Endothelial cell of umbilical vein (primary cell): ENCODE measurements around the gene MGST3. TPM values are rescaled to one million over a fixed set of nuclear protein-coding genes. Genes with fewer than 3 reads are reported as not detected.

ENCODE experiments used
- BruUV-seq: library from RNA; stranded (reverse); fragments of 400-500 nt; replicated peaks from 2 replicates; lab custom pipeline; 2021; lab: Mats Ljungman, UMichigan
- CTCF ChIA-PET: fragments of 300-600, 350-600 bp; sonication (Branson Sonifier 250); formaldehyde crosslinking; loops from one replicate; lab custom pipeline; 2021; ENCODE audit warnings: antibody characterized with exemption, inconsistent platforms; lab: Charles Lee
- POLR2A ChIA-PET: fragments of 300-600, 350-600 bp; sonication (Branson Sonifier 250); formaldehyde crosslinking; loops from one replicate; lab custom pipeline; 2021; ENCODE audit warnings: antibody characterized with exemption, inconsistent platforms; lab: Charles Lee
- DNase-seq: peaks from one replicate; pipeline ENCODE4 v3.0.0-alpha.2; 2011; ENCODE audit warnings: low read depth, low spot score
- FAIRE-seq: peaks from 2 replicates; lab custom pipeline; 2011; peaks lifted over from hg19 to GRCh38; lab: Jason Lieb, UNC
- H2AFZ ChIP-seq: 2 replicates; pipeline ENCODE4 v1.6.0; 2012; ENCODE audit warnings: low read depth, low read length, control low read depth, inconsistent platforms
- H3K27ac ChIP-seq: 2 replicates; pipeline ENCODE4 v1.5.1; 2011; ENCODE audit warnings: low read depth, mild to moderate bottlenecking, control low read depth, low read length, moderate library complexity; ENCODE audit not compliant: insufficient read depth
- H3K27me3 ChIP-seq, 2 experiments: 2 replicates each; pipeline versions ENCODE4 v1.6.0 to v1.6.1; 2011; ENCODE audit warnings: low read length in 2 of 2, mixed read lengths in 1 of 2; ENCODE audit not compliant: control insufficient read depth in 2 of 2, insufficient read depth in 2 of 2
- H3K36me3 ChIP-seq, 2 experiments: 2 replicates in 1 of 2; 3 replicates in 1 of 2; pipeline ENCODE4 v1.5.1; 2011; ENCODE audit warnings: low read length in 2 of 2, mild to moderate bottlenecking in 1 of 2, moderate library complexity in 1 of 2; ENCODE audit not compliant: control insufficient read depth in 2 of 2, insufficient read depth in 2 of 2; ENCODE audit errors: extremely low read depth in 1 of 2
- H3K4me1 ChIP-seq: 3 replicates; pipeline ENCODE4 v1.5.1; 2011; ENCODE audit warnings: mild to moderate bottlenecking, low read length; ENCODE audit not compliant: control insufficient read depth, insufficient read depth; ENCODE audit errors: extremely low read depth
- H3K4me2 ChIP-seq: 2 replicates; pipeline ENCODE4 v1.6.1; 2011; ENCODE audit warnings: low read length, control low read depth, mixed read lengths; ENCODE audit not compliant: insufficient read depth
- H3K4me3 ChIP-seq, 3 experiments: fragments of 200-600 bp in 1 of 3; sonication (generic), shearing (Covaris generic) in 1 of 3; replicated peaks in 1 of 3; 2 replicates each; pipeline ENCODE4 v1.5.1; 2011 to 2016; ENCODE audit warnings: control low read depth in 3 of 3, low read length in 3 of 3, mild to moderate bottlenecking in 2 of 3, inconsistent platforms in 1 of 3, low read depth in 1 of 3, moderate library complexity in 1 of 3; ENCODE audit not compliant: insufficient read depth in 1 of 3
- H3K79me2 ChIP-seq: 2 replicates; pipeline ENCODE4 v1.6.0; 2012; ENCODE audit warnings: low read length, inconsistent platforms; ENCODE audit not compliant: control insufficient read depth, insufficient read depth
- H3K9ac ChIP-seq: replicated peaks from 2 replicates; pipeline ENCODE3; 2011; ENCODE audit warnings: low read length, control low read depth; ENCODE audit not compliant: insufficient read depth; ENCODE audit errors: extremely low read depth
- H3K9me1 ChIP-seq: replicated peaks from 3 replicates; pipeline ENCODE4 v1.6.0; 2011; ENCODE audit warnings: mild to moderate bottlenecking, low read length; ENCODE audit not compliant: control insufficient read depth, insufficient read depth; ENCODE audit errors: extremely low read depth
- H3K9me3 ChIP-seq: replicated peaks from 2 replicates; pipeline ENCODE4 v1.5.1; 2012; ENCODE audit warnings: low read length, inconsistent platforms; ENCODE audit not compliant: control insufficient read depth, insufficient read depth
- H4K20me1 ChIP-seq: replicated peaks from 2 replicates; pipeline ENCODE3; 2011; ENCODE audit warnings: mild to moderate bottlenecking, low read length; ENCODE audit not compliant: control insufficient read depth, insufficient read depth; ENCODE audit errors: extremely low read depth
- CTCF ChIP-seq, 2 donors: IDR thresholded peaks; 1 replicate in 1 of 2; 2 replicates in 1 of 2; pipeline ENCODE4 v1.5.1; 2011; ENCODE audit warnings: low read length in 2 of 2, mild to moderate bottlenecking in 2 of 2, moderate library complexity in 2 of 2, control low read depth in 1 of 2, inconsistent platforms in 1 of 2, low read depth in 1 of 2; ENCODE audit not compliant: insufficient read depth in 1 of 2; ENCODE audit errors: extremely low read depth in 1 of 2
- EZH2 ChIP-seq: IDR thresholded peaks from 2 replicates; pipeline ENCODE4 v1.6.1; 2012; ENCODE audit warnings: borderline replicate concordance, low read depth, mild to moderate bottlenecking, moderate library complexity, low read length, inconsistent platforms; ENCODE audit not compliant: severe bottlenecking
- FOS ChIP-seq: IDR thresholded peaks from 2 replicates; pipeline ENCODE4 v1.6.1; 2011; ENCODE audit warnings: mild to moderate bottlenecking, low read length, moderate library complexity, borderline replicate concordance; ENCODE audit not compliant: insufficient read depth
- GATA2 ChIP-seq: IDR thresholded peaks from 2 replicates; pipeline ENCODE4 v1.7.0; 2011; ENCODE audit warnings: low read depth, mild to moderate bottlenecking, moderate library complexity, mixed read lengths, low read length; ENCODE audit not compliant: insufficient read length, insufficient read depth
- JUN ChIP-seq: IDR thresholded peaks from 2 replicates; pipeline ENCODE4 v1.6.1; 2011; ENCODE audit warnings: borderline replicate concordance, low read depth; ENCODE audit not compliant: insufficient read length, insufficient read depth
- MAX ChIP-seq: IDR thresholded peaks from 2 replicates; pipeline ENCODE4 v1.6.1; 2011; ENCODE audit not compliant: insufficient read depth, insufficient read length
- MYC ChIP-seq: IDR thresholded peaks from one replicate; pipeline ENCODE4 v1.6.1; 2011; ENCODE audit warnings: mild to moderate bottlenecking, low read depth, low read length
- POLR2A ChIP-seq: IDR thresholded peaks from 2 replicates; pipeline ENCODE4 v1.6.1; 2012; ENCODE audit warnings: low read depth, mild to moderate bottlenecking, control low read depth, low read length
- POLR2AphosphoS5 ChIP-seq: IDR thresholded peaks from 2 replicates; pipeline ENCODE4 v1.6.1; 2012; ENCODE audit warnings: low read depth, mild to moderate bottlenecking, control low read depth, low read length, moderate library complexity; ENCODE audit not compliant: insufficient read depth
- dilution Hi-C: fragments of 300-500 bp; cut with MboI; formaldehyde crosslinking; loops from one replicate; pipeline ENCODE4 v1.15.0; 2019; ENCODE audit warnings: low sequenced_read_pairs; ENCODE audit not compliant: extremely low pct_ligation_motif_present
- intact Hi-C: fragments of 100-400 bp; cut with micrococcal nuclease; formaldehyde crosslinking; loops from one replicate; pipeline ENCODE4 v1.10.0; 2022
- polyA plus RNA-seq, 4 experiments: library from polyadenylated mRNA; depleted of rRNA in 3 of 4; stranded (reverse) in 3 of 4; unstranded in 1 of 4; fragments of >200 nt; gene quantifications; 2 replicates each; pipeline versions ENCODE4 v1.2.1 to v1.2.3, GENCODE V29; 2011 to 2012; ENCODE audit warnings: missing spikeins in 1 of 4
- total RNA-seq: library from RNA; stranded (reverse); gene quantifications from 2 replicates; pipeline ENCODE4 v1.2.3, GENCODE V29; 2021

Gene MGST3
- total and polyA plus RNA-seq, 2 donors (not counting 3 experiments of a cell fraction or from before 2014, with no cell fraction given): 164 to 288 TPM

DNA sequence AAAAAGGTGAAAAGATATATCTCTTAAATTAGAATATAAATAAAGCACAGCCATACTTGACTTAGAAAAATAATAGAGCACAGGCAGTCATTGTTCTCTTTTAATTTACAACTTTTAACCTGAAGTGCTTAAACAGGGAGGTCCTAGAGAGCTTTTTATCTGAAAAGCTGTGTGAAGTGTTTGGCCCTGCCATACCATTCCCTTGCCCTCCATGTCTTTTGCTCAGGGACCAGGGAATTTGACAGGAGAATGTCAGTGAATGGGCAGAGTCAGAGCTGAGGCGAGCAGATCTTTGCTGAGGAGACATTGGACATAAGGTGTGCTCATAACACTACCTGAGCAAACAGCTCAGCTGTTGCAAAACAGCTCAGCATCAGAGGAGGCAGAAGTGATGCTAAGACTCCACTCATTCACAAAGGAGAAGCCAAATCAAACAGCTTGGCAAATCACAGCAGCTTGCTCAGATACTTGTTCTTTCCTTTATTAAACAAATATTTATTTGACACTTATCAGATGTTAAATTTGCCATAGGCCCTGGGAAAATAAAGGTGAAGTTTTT lies 14.9 kb upstream of the MGST3 start:
- CTCF ChIA-PET: interaction anchor here (0.7 kb wide), 1 partner anchor 14 kb away, joined by 3 read pairs; no protein-coding TSS in a partner anchor

More for the DNA sequence above, 14.9 kb upstream of the MGST3 start:
- Histone ChIP-seq H3K4me3 (no peak overlapping the region), H3K9me1 (no peaks in the 10 kb centered on the region), H3K79me2 (no peaks in the 10 kb centered on the region), H3K9ac (no peak overlapping the region), H2AFZ (no peak overlapping the region), H3K4me2 (no peak overlapping the region), H3K9me3 (no peaks in the 10 kb centered on the region), H3K4me1 (no peaks in the 10 kb centered on the region), H3K36me3 (no peaks in the 10 kb centered on the region), H3K27me3 (peaks cover 11 to 31% of the 10 kb centered on the region in 2 experiments), H4K20me1 (no peaks in the 10 kb centered on the region), H3K27ac (no peak overlapping the region)
- dilution Hi-C loops (no loop called here), intact Hi-C loops (no loop called here)
- POLR2A ChIA-PET: no interaction called here
- TF ChIP-seq CTCF (IDR thresholded peaks at IDR 0.05; ENCODE audit: extremely low read depth in 1 of 2, insufficient read depth in 1 of 2, low read depth in 1 of 2, low read length in 2 of 2) (no peak), MAX (no peak), GATA2 (no peak), POLR2A (no peak), POLR2AphosphoS5 (no peak), MYC (no peak), FOS (no peak), JUN (no peak), EZH2 (no peak)
- no TSS peak for BruUV-seq
- DNase-seq (no peak), FAIRE-seq (no peak)
